Gastrocnemius medialis (tissue), 4 donors: ENCODE results near the gene EDEM3. TPM values are rescaled to one million over a fixed set of nuclear protein-coding genes. Genes with fewer than 3 reads are reported as not detected.

Experiments used
- ATAC-seq, 2 donors: fragments of 150-250 bp; one replicate each; pipeline ENCODE4 v1.9.1; 2016
- DNase-seq, 2 donors: peaks; one replicate each; pipeline ENCODE4 v3.0.0-alpha.2; 2019
- H3K27ac ChIP-seq, 4 donors: fragments of 200-600 bp; sonication (generic); 1 replicate in 1 of 4; 2 replicates in 3 of 4; pipeline ENCODE4 v1.5.1; 2016 to 2018; ENCODE audit warnings: mild to moderate bottlenecking in 2 of 4, moderate library complexity in 1 of 4
- H3K27me3 ChIP-seq, 3 donors: fragments of 200-600 bp; sonication (generic) in 2 of 3; 1 replicate in 1 of 3; 2 replicates in 2 of 3; pipeline versions ENCODE4 v1.5.1 to v1.6.0; 2016 to 2019; ENCODE audit warnings: mild to moderate bottlenecking in 1 of 3, moderate library complexity in 1 of 3
- H3K36me3 ChIP-seq, 2 donors: fragments of 200-600 bp; sonication (generic) in 1 of 2; one replicate each; pipeline ENCODE4 v1.5.1; 2017 to 2018
- H3K4me1 ChIP-seq, 2 donors: fragments of 200-600 bp; sonication (generic) in 1 of 2; one replicate each; pipeline ENCODE4 v1.5.1; 2016 to 2017; ENCODE audit warnings: mild to moderate bottlenecking in 2 of 2
- H3K4me3 ChIP-seq, 4 donors: fragments of 200-600 bp; sonication (generic) in 3 of 4; 1 replicate in 1 of 4; 2 replicates in 3 of 4; pipeline ENCODE4 v1.5.1; 2016 to 2019; ENCODE audit warnings: mild to moderate bottlenecking in 2 of 4
- H3K9me3 ChIP-seq, 3 donors: fragments of 200-600 bp; sonication (generic) in 2 of 3; 1 replicate in 1 of 3; 2 replicates in 2 of 3; pipeline ENCODE4 v1.5.1; 2016 to 2019
- CTCF ChIP-seq, 5 experiments: fragments of 450-650 bp in 3 of 5; fragments of 200-600 bp in 2 of 5; sonication (generic) in 2 of 5; IDR thresholded peaks in 4 of 5; conservative IDR thresholded peaks in 1 of 5; 1 replicate in 4 of 5; 2 replicates in 1 of 5; pipeline ENCODE4 v1.5.1; 2016 to 2019; ENCODE audit warnings: antibody characterized with exemption in 5 of 5, mild to moderate bottlenecking in 3 of 5, moderate library complexity in 3 of 5
- POLR2A ChIP-seq, 2 donors: fragments of 450-650 bp; IDR thresholded peaks; one replicate each; pipeline ENCODE4 v1.6.1; 2017; ENCODE audit warnings: antibody characterized with exemption in 2 of 2, mild to moderate bottlenecking in 2 of 2, moderate library complexity in 2 of 2
- in situ Hi-C, 4 donors: fragments of 200-750 bp; cut with MboI; loops; one replicate each; pipeline versions ENCODE4 v1.15.0 to v1.8.0; 2017; ENCODE audit warnings: low sequenced_read_pairs in 4 of 4
- intact Hi-C: fragments of 100-400 bp; cut with DNase I; formaldehyde crosslinking; loops from one replicate; pipeline ENCODE4 v1.15.1; 2023; ENCODE audit warnings: low total_unique reads
- total RNA-seq, 4 donors: library from RNA; depleted of rRNA; stranded (reverse); fragments of >200 nt; gene quantifications; one replicate each; pipeline versions ENCODE4 v1.1.0 to v1.2.3, GENCODE V29; 2016

Gene EDEM3
- total RNA-seq, 4 donors from 2014 or later = 18.1 to 51.1 (median 31.9) TPM

GRCh38 chr1:184753608-184754475, 816 bp downstream of the EDEM3 start:
- Histone ChIP-seq H3K9me3 (no peaks in the 10 kb centered on the region), H3K4me1 (peaks cover 16 to 17% of the 10 kb centered on the region in 2 donors), H3K36me3 (no peaks in the 10 kb centered on the region), H3K27ac (peak overlapping the region; percentile 93 to 99 (median 96)), H3K4me3 (peak overlapping the region; percentile 94 to 97 (median 96)), H3K27me3 (no peaks in the 10 kb centered on the region)
- in situ Hi-C loops (loop anchor here (10.0 to 25.0 kb wide), 3 partner anchors 51 to 408 kb away; partner anchors contain the start of genes SWT1 (in 3 of the 4) and TRMT1L (in 3 of the 4)), intact Hi-C loops (loop anchor here (2.0 to 10.0 kb wide), 4 partner anchors 49 to 561 kb away; partner anchors contain the start of genes IVNS1ABP, SWT1 and TRMT1L)
- DNase-seq (peak; percentile 26 to 39), ATAC-seq (peak; percentile 20 to 23)
- TF ChIP-seq POLR2A (IDR thresholded peaks at IDR 0.05) (no peak), CTCF (IDR thresholded peaks at IDR 0.05 in 4 of 5, conservative IDR thresholded peaks at IDR 0.05 in 1 of 5) (no peak)

GRCh38 chr1:184753117-184753516, 1.5 kb downstream of the EDEM3 start:
- Histone ChIP-seq H3K4me3 (peak overlapping the region; percentile 94 to 97 (median 96)), H3K9me3 (no peaks in the 10 kb centered on the region), H3K27me3 (no peaks in the 10 kb centered on the region), H3K4me1 (peaks cover 16 to 17% of the 10 kb centered on the region in 2 donors), H3K36me3 (no peaks in the 10 kb centered on the region), H3K27ac (peak overlapping the region; percentile 93 to 99 (median 96))
- ATAC-seq = no peak
- TF ChIP-seq CTCF (IDR thresholded peaks at IDR 0.05 in 4 of 5, conservative IDR thresholded peaks at IDR 0.05 in 1 of 5) (no peak), POLR2A (IDR thresholded peaks at IDR 0.05) (no peak)
- in situ Hi-C loops = loop anchor here (10.0 to 25.0 kb wide), 3 partner anchors 52 to 409 kb away; partner anchors contain the start of genes SWT1 (in 3 of the 4) and TRMT1L (in 3 of the 4)
- no peak for DNase-seq
- intact Hi-C loops = loop anchor here (10.0 kb wide), 1 partner anchor 562 kb away; the partner anchor contains the start of gene IVNS1ABP

- Histone ChIP-seq H3K27me3 (no peaks in the 10 kb centered on the region), H3K4me1 (peaks cover 16 to 17% of the 10 kb centered on the region in 2 donors), H3K4me3 (peak overlapping the region in 1 of 4 donors; percentile 97), H3K36me3 (no peaks in the 10 kb centered on the region), H3K27ac (peak overlapping the region in 2 of 4 donors; percentile 8 to 93), H3K9me3 (no peaks in the 10 kb centered on the region)
- ATAC-seq (no peak), DNase-seq (no peak)
- in situ Hi-C loops (loop anchor here (10.0 to 25.0 kb wide), 3 partner anchors 52 to 410 kb away; partner anchors contain the start of genes SWT1 (in 3 of the 4) and TRMT1L (in 3 of the 4)), intact Hi-C loops (loop anchor here (10.0 kb wide), 1 partner anchor 562 kb away; the partner anchor contains the start of gene IVNS1ABP)
- TF ChIP-seq CTCF (IDR thresholded peaks at IDR 0.05 in 4 of 5, conservative IDR thresholded peaks at IDR 0.05 in 1 of 5) (no peak), POLR2A (IDR thresholded peaks at IDR 0.05) (no peak)
These were observed 2.0 kb downstream of the EDEM3 start for GRCh38 chr1:184752656-184753055.

- Histone ChIP-seq H3K27ac (peak overlapping the region in 1 of 4 donors; percentile 1), H3K4me3 (no peak overlapping the region), H3K36me3 (no peaks in the 10 kb centered on the region), H3K4me1 (peaks cover 15 to 39% of the 10 kb centered on the region in 2 donors), H3K27me3 (no peaks in the 10 kb centered on the region), H3K9me3 (no peaks in the 10 kb centered on the region)
- DNase-seq (no peak), ATAC-seq (no peak)
- no peak for TF ChIP-seq CTCF (IDR thresholded peaks at IDR 0.05 in 4 of 5, conservative IDR thresholded peaks at IDR 0.05 in 1 of 5)
- in situ Hi-C loops (loop anchor here in 1 of 4 donors (25.0 kb wide), 1 partner anchor 1614 kb away; no protein-coding TSS in a partner anchor), intact Hi-C loops (no loop called here)
These were observed 5.9 kb downstream of the EDEM3 start for GRCh38 chr1:184748740-184749139.
